Activated CD4-positive, alpha-beta T cell treated with anti-CD3 and anti-CD28 coated beads, Interleukin-2, amount 10 ng/mL, durations not matched to agents 24 days and 14 days (primary cell): ENCODE results near the gene ZNF791. TPM values are rescaled to one million over a fixed set of nuclear protein-coding genes. Genes with fewer than 3 reads are reported as not detected.
A peak's percentile ranks its signal among the peaks of the same experiment; 100 is the strongest.

Experiments
- DNase-seq: peaks from one replicate; pipeline ENCODE4 v3.0.0; 2022
- H3K27ac Mint-ChIP-seq: one replicate; pipeline ENCODE4 v1.8.0; 2022; ENCODE audit warnings: mild to moderate bottlenecking, mixed read lengths
- H3K27me3 Mint-ChIP-seq: one replicate; pipeline ENCODE4 v1.8.0; 2022; ENCODE audit warnings: mixed read lengths
- H3K36me3 Mint-ChIP-seq: one replicate; pipeline ENCODE4 v1.8.0; 2022; ENCODE audit warnings: low read depth, mild to moderate bottlenecking, mixed read lengths
- H3K4me1 Mint-ChIP-seq: one replicate; pipeline ENCODE4 v1.8.0; 2021; ENCODE audit warnings: mixed read lengths
- H3K4me3 Mint-ChIP-seq: one replicate; pipeline ENCODE4 v1.8.0; 2022; ENCODE audit warnings: mild to moderate bottlenecking, moderate library complexity, mixed read lengths
- H3K9me3 Mint-ChIP-seq: one replicate; pipeline ENCODE4 v1.8.0; 2021; ENCODE audit warnings: mixed read lengths
- intact Hi-C: fragments of 100-400 bp; cut with micrococcal nuclease; formaldehyde crosslinking; loops from one replicate; pipeline ENCODE4 v1.15.1; 2023
- total RNA-seq: library from RNA; stranded (reverse); gene quantifications from 2 replicates; pipeline ENCODE4 v1.2.3, GENCODE V29; 2022

The ZNF791 gene
- total RNA-seq, 1 donor from 2014 or later: 22.3 TPM

GRCh38 chr19:12681074-12681987 lies 70.6 kb downstream of the ZNF791 start, which contains the start of gene DHPS:
DHPS (minus strand) TSS chr19:12681880; CDS start chr19:12681766, 114 bp downstream.
- Mint-ChIP-seq H3K27ac (peak within 1 kb of the TSS; percentile 92), H3K4me1 (peaks cover 20% of the 10 kb centered on the region), H3K36me3 (peaks cover 32% of the 10 kb centered on the region), H3K4me3 (peak within 1 kb of the TSS; percentile 94), H3K27me3 (no peaks in the 10 kb centered on the region), H3K9me3 (no peaks in the 10 kb centered on the region)
- intact Hi-C loops: loop anchor here (1.0 to 2.0 kb wide), 3 partner anchors 12 to 41 kb away; partner anchors contain the start of gene FBXW9
- peak; percentile 97 for DNase-seq

Other genes with a start within 250 kb of the ZNF791 start
- gene ZNF442, start 245.2 kb upstream of the ZNF791 start, total RNA-seq: 0.56 and 1.2 TPM in 2 replicates
- gene ZNF799, start 209.6 kb upstream of the ZNF791 start, total RNA-seq: 3.9 and 4.0 TPM in 2 replicates
- gene ZNF443, start 169.9 kb upstream of the ZNF791 start, total RNA-seq: 4.8 and 5.7 TPM in 2 replicates
- gene ZNF709, start 126.1 kb upstream of the ZNF791 start, total RNA-seq: 1.3 and 1.5 TPM in 2 replicates
- gene ZNF564, start 59.4 kb upstream of the ZNF791 start, total RNA-seq: 5.6 and 7.0 TPM in 2 replicates
- gene ZNF490, start 107 bp upstream of the ZNF791 start, total RNA-seq: 8.7 and 9.0 TPM in 2 replicates
- 118 and 136 TPM in 2 replicates for gene MAN2B1, start 55.8 kb downstream of the ZNF791 start, total RNA-seq
- gene WDR83, start 55.9 kb downstream of the ZNF791 start, total RNA-seq: 21.7 and 27.1 TPM in 2 replicates
- gene DHPS, start 71.0 kb downstream of the ZNF791 start, total RNA-seq: 138 and 155 TPM in 2 replicates
- gene GNG14, start 77.1 kb downstream of the ZNF791 start, total RNA-seq: not detected in 2 replicates
- 12.4 and 12.9 TPM in 2 replicates for gene FBXW9, start 85.7 kb downstream of the ZNF791 start, total RNA-seq
- gene TNPO2, start 113.0 kb downstream of the ZNF791 start, total RNA-seq: 153 and 163 TPM in 2 replicates
- 216 and 218 TPM in 2 replicates for gene TRIR, start 123.8 kb downstream of the ZNF791 start, total RNA-seq
- 64.6 and 67.3 TPM in 2 replicates for gene GET3, start 126.6 kb downstream of the ZNF791 start, total RNA-seq
- not detected in 2 replicates for gene BEST2, start 140.9 kb downstream of the ZNF791 start, total RNA-seq
- gene HOOK2, start 164.6 kb downstream of the ZNF791 start, total RNA-seq: 17.8 and 18.3 TPM in 2 replicates
- 302 and 310 TPM in 2 replicates for gene JUNB, start 180.6 kb downstream of the ZNF791 start, total RNA-seq
- 277 and 294 TPM in 2 replicates for gene PRDX2, start 190.9 kb downstream of the ZNF791 start, total RNA-seq
- gene THSD8, start 191.1 kb downstream of the ZNF791 start, total RNA-seq: 26.8 and 32.7 TPM in 2 replicates
- gene RNASEH2A, start 195.7 kb downstream of the ZNF791 start, total RNA-seq: 35.8 and 51.5 TPM in 2 replicates
- gene RTBDN, start 223.7 kb downstream of the ZNF791 start, total RNA-seq: not detected in 2 replicates
- 1.6 and 2.4 TPM in 2 replicates for gene MAST1, start 227.6 kb downstream of the ZNF791 start, total RNA-seq